ENCODE results near the gene METAP1D. TPM values are rescaled to one million over a fixed set of nuclear protein-coding genes. Genes with fewer than 3 reads are reported as not detected.

METAP1D gene
- total RNA-seq, 1 experiment from 2014 or later, result 20.7 TPM

DNA sequence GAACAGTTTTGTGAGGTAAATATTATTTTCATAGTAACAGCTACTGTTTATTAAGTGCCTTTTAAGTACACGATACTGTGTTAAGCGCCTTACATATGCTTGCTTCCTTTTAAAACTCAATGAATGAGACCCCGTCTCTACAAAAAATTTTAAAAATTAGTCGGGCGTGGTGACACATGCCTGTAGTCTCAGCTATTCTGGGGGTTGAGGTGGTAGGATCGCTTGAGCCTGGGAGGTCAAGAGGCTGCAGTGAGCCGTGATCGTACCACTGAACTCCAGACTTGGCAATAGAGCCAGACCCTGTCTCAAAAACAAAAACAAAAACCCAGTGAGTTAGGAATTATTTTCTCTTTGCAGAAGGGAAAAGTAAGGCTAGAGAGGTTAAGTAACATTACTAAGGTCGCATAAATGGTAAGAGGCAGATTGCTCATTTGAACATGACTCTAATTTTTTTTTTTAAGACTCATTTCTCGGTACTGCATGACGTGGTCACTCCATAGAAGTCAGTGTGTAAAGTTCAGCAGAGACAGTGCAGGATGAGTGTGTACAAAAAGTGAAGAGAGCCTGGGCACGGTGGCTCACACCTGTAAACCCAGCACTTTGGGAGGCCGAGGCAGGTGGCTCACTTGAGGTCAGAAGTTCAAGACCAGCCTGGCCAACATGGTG lies 1.1 kb downstream of the METAP1D start:
- DNase-seq, result peak; percentile 60
- H3K4me3 ChIP-seq (ENCODE audit: low read length), result peak overlapping the region; percentile 93
- H3K9ac ChIP-seq (ENCODE audit: low read length), result peak overlapping the region; percentile 86
- H3K4me2 ChIP-seq (ENCODE audit: low read depth, low read length, poor library complexity, severe bottlenecking), result peak overlapping the region; percentile 84
- no peaks in the 10 kb centered on the region for H3K36me3 ChIP-seq (ENCODE audit: insufficient read depth, low read length)
- peaks cover 30% of the 10 kb centered on the region for H3K4me1 ChIP-seq (ENCODE audit: low read length)
- H3K27ac ChIP-seq (ENCODE audit: low read length), result peak overlapping the region; percentile 79
- no peaks in the 10 kb centered on the region for H3K27me3 ChIP-seq (ENCODE audit: low read length)
- H2AFZ ChIP-seq (ENCODE audit: low read length), result peak overlapping the region; percentile 93; the same call in 1 of the 2 replicates
- H3K9me3 ChIP-seq (ENCODE audit: low read length), result no peaks in the 10 kb centered on the region
- no peaks in the 10 kb centered on the region for H4K20me1 ChIP-seq (ENCODE audit: insufficient read depth, low read depth, low read length)
- no peaks in the 10 kb centered on the region for H3K9me2 ChIP-seq (replicated peaks; ENCODE audit: insufficient read depth, low read length)
- no peaks in the 10 kb centered on the region for H3K79me2 ChIP-seq (ENCODE audit: low read length)

DNA sequence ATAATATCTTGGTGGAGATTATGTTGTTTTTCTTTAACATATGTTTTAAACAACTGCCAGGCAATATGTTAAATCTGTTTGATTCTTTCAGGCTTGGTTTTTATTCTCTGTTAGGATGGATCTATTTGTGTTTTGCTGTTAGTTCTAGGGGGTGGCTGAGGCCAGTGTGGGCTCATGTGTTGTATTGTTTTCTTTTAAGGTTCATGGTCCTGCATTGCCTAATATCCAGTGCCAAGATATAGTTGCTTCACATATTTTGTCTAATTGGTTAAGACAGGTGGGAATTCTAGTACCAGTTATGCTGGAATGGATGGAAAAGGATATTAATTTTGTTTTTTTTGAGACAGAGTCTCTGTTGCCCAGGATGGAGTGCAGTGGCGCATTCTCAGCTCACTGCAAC lies 7.6 kb downstream of the METAP1D start:
- no peaks in the 10 kb centered on the region for H3K79me2 ChIP-seq (ENCODE audit: low read length)
- no peak overlapping the region for H3K27ac ChIP-seq (ENCODE audit: low read length)
- no peaks in the 10 kb centered on the region for H4K20me1 ChIP-seq (ENCODE audit: insufficient read depth, low read depth, low read length)
- no peak for DNase-seq
- H3K9me3 ChIP-seq (ENCODE audit: low read length), result no peaks in the 10 kb centered on the region
- H3K9me2 ChIP-seq (replicated peaks; ENCODE audit: insufficient read depth, low read length), result no peaks in the 10 kb centered on the region
- H3K4me1 ChIP-seq (ENCODE audit: low read length), result peaks cover 6% of the 10 kb centered on the region
- no peaks in the 10 kb centered on the region for H3K36me3 ChIP-seq (ENCODE audit: insufficient read depth, low read length)
- H2AFZ ChIP-seq (ENCODE audit: low read length), result no peak overlapping the region
- no peaks in the 10 kb centered on the region for H3K27me3 ChIP-seq (ENCODE audit: low read length)
- no peak overlapping the region for H3K4me3 ChIP-seq (ENCODE audit: low read length)
- H3K9ac ChIP-seq (ENCODE audit: low read length), result no peak overlapping the region
- H3K4me2 ChIP-seq (ENCODE audit: low read depth, low read length, poor library complexity, severe bottlenecking), result no peak overlapping the region

DNA sequence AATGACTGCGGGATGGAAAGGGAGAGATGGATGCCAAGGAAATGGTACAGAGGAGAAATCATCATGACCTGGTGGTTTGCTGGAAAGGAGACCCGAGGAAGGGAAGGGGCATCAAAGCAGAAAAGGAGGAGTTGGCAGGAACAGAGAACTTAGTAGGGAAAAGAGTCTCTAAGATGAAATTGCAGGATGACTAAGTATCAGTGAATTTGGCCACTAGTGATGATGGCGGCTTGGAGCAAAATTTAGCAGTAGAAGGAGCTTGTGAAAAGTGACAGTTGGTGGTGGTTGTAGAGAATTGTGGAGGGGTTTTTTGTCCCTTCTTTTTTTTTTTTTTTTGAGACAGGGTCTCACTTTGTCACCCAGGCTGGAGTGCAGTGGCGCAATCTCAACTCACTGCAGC lies 10.1 kb downstream of the METAP1D start:
- H3K27ac ChIP-seq (ENCODE audit: low read length), result no peak overlapping the region
- H3K4me2 ChIP-seq (ENCODE audit: low read depth, low read length, poor library complexity, severe bottlenecking), result no peak overlapping the region
- H3K9ac ChIP-seq (ENCODE audit: low read length), result no peak overlapping the region
- no peaks in the 10 kb centered on the region for H3K36me3 ChIP-seq (ENCODE audit: insufficient read depth, low read length)
- DNase-seq, result no peak
- H3K4me3 ChIP-seq (ENCODE audit: low read length), result no peak overlapping the region
- no peaks in the 10 kb centered on the region for H3K27me3 ChIP-seq (ENCODE audit: low read length)
- peak overlapping the region; percentile 58; the same call in 1 of the 2 replicates for H2AFZ ChIP-seq (ENCODE audit: low read length)
- H3K9me3 ChIP-seq (ENCODE audit: low read length), result no peaks in the 10 kb centered on the region
- peaks cover 28% of the 10 kb centered on the region for H3K4me1 ChIP-seq (ENCODE audit: low read length)
- no peaks in the 10 kb centered on the region for H4K20me1 ChIP-seq (ENCODE audit: insufficient read depth, low read depth, low read length)
- no peaks in the 10 kb centered on the region for H3K9me2 ChIP-seq (replicated peaks; ENCODE audit: insufficient read depth, low read length)
- no peaks in the 10 kb centered on the region for H3K79me2 ChIP-seq (ENCODE audit: low read length)

DNA sequence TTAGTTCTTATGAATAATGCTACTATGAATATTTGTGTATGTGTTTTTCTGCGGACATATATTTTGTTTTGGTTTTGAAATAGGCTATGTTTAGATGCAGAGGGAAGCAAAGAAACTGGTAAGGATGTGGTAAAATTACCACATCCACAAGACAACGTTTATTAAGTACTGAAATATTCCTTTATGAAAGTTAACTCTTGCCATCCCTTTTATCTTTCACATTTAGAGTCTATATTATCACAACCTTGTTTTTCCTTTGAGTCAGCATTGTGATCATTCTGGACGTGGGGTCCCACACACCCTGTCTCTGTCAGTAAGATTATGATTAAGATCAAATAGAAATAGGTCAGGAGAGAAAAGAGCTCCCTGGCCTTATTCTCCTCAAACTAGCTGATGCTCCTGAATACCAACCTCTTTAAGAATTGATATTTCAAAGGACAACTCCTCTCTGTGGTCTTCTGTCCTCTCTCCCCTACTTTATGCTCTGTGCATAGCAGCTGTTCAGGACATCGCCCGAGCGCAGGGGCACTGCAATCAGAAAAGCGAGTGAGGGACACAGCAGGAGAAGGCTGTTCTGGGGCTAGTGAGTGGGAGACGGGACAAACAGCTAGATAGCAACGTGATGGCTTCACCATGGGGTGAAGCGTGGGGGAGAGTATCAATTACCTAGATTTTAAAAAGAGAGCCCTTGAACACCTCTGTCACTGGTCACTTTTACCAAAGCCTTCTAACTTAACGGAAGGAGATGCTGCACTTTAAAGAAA lies 12.2 kb downstream of the METAP1D start:
- H3K79me2 ChIP-seq (ENCODE audit: low read length), result no peaks in the 10 kb centered on the region
- peaks cover 28% of the 10 kb centered on the region for H3K4me1 ChIP-seq (ENCODE audit: low read length)
- no peaks in the 10 kb centered on the region for H3K9me2 ChIP-seq (replicated peaks; ENCODE audit: insufficient read depth, low read length)
- peak; percentile 30 for DNase-seq
- H3K27ac ChIP-seq (ENCODE audit: low read length), result peak overlapping the region; percentile 84
- no peaks in the 10 kb centered on the region for H3K36me3 ChIP-seq (ENCODE audit: insufficient read depth, low read length)
- no peaks in the 10 kb centered on the region for H3K9me3 ChIP-seq (ENCODE audit: low read length)
- no peaks in the 10 kb centered on the region for H3K27me3 ChIP-seq (ENCODE audit: low read length)
- 0 out of 2 replicates have a peak overlapping the region, but pooled peaks have one; percentile 8 for H2AFZ ChIP-seq (ENCODE audit: low read length)
- H3K4me3 ChIP-seq (ENCODE audit: low read length), result no peak overlapping the region
- peak overlapping the region; percentile 56 for H3K4me2 ChIP-seq (ENCODE audit: low read depth, low read length, poor library complexity, severe bottlenecking)
- H4K20me1 ChIP-seq (ENCODE audit: insufficient read depth, low read depth, low read length), result no peaks in the 10 kb centered on the region
- no peak overlapping the region for H3K9ac ChIP-seq (ENCODE audit: low read length)

DNA sequence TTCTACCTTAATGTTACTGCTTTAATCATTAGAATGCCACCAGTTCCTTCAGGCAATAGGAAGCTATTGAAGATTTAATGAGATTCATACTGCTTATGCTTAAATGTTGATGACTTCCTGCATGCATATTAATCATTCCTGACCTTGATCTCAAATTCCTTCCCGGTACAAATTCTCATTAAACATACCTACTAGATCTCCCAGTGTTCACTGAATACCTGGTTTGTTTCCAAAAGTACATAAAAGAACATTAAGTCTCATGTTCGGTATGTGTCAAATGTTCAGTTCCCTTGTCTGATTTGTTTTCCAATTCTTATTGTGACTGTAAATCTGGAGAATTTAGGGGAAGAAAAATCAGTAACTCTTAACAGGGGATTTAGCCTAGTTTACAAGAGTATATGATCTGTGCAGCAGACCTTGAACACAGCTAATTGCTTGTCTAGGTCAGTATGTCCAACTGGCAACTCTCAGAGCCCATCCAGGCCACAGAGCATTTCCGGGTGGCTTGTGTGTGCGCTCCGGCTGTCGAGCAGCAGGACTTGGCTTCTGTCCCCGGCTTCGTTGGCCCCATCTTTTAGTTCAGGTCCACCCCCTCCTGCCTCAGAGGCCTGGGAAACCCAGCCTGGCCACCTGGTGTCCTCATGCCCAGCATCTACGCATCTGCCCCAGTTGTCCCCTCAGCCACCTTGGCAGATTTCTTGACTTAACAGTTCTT lies 13.1 kb downstream of the METAP1D start:
- Histone ChIP-seq H3K27ac (ENCODE audit: low read length) (peak overlapping the region; percentile 84), H4K20me1 (ENCODE audit: insufficient read depth, low read depth, low read length) (no peaks in the 10 kb centered on the region), H3K27me3 (ENCODE audit: low read length) (no peaks in the 10 kb centered on the region), H3K9me2 (replicated peaks; ENCODE audit: insufficient read depth, low read length) (no peaks in the 10 kb centered on the region), H3K4me3 (ENCODE audit: low read length) (peak overlapping the region; percentile 9; the same call in 1 of the 2 replicates), H3K9ac (ENCODE audit: low read length) (peak overlapping the region; percentile 55), H3K9me3 (ENCODE audit: low read length) (no peaks in the 10 kb centered on the region), H3K4me2 (ENCODE audit: low read depth, low read length, poor library complexity, severe bottlenecking) (peak overlapping the region; percentile 56), H3K4me1 (ENCODE audit: low read length) (peaks cover 28% of the 10 kb centered on the region), H3K36me3 (ENCODE audit: insufficient read depth, low read length) (no peaks in the 10 kb centered on the region), H3K79me2 (ENCODE audit: low read length) (no peaks in the 10 kb centered on the region), H2AFZ (ENCODE audit: low read length) (peak overlapping the region; percentile 14; the same call in 1 of the 2 replicates)
- DNase-seq, result peak; percentile 46

DNA sequence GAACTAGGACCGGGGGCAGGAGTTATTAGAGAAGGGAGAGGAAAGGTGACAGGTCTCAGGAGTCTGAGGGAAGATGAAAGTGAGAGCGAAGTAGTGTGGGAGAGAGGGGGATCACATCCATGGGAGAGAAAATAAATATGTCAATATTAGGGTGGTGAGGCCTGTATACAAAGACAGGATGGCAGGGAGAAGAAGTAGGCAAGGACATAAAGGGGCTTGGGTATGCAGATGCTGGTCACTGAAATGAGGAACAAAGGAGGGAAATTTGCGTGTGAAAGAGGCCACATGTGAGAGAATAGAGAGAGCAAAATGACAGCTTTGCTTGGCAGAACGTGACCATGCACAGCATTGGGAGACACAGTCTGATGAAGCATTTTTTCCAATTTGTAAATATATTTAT lies 13.6 kb downstream of the METAP1D start:
- H3K79me2 ChIP-seq (ENCODE audit: low read length), result no peaks in the 10 kb centered on the region
- peak overlapping the region; percentile 9; the same call in 1 of the 2 replicates for H3K4me3 ChIP-seq (ENCODE audit: low read length)
- DNase-seq, result peak; percentile 89
- peak overlapping the region; percentile 56 for H3K4me2 ChIP-seq (ENCODE audit: low read depth, low read length, poor library complexity, severe bottlenecking)
- H4K20me1 ChIP-seq (ENCODE audit: insufficient read depth, low read depth, low read length), result no peaks in the 10 kb centered on the region
- H2AFZ ChIP-seq (ENCODE audit: low read length), result peak overlapping the region; percentile 4; the same call in 1 of the 2 replicates
- H3K27ac ChIP-seq (ENCODE audit: low read length), result peak overlapping the region; percentile 84
- H3K9me2 ChIP-seq (replicated peaks; ENCODE audit: insufficient read depth, low read length), result no peaks in the 10 kb centered on the region
- H3K9me3 ChIP-seq (ENCODE audit: low read length), result no peaks in the 10 kb centered on the region
- peak overlapping the region; percentile 55 for H3K9ac ChIP-seq (ENCODE audit: low read length)
- no peaks in the 10 kb centered on the region for H3K36me3 ChIP-seq (ENCODE audit: insufficient read depth, low read length)
- peaks cover 28% of the 10 kb centered on the region for H3K4me1 ChIP-seq (ENCODE audit: low read length)
- H3K27me3 ChIP-seq (ENCODE audit: low read length), result no peaks in the 10 kb centered on the region

DNA sequence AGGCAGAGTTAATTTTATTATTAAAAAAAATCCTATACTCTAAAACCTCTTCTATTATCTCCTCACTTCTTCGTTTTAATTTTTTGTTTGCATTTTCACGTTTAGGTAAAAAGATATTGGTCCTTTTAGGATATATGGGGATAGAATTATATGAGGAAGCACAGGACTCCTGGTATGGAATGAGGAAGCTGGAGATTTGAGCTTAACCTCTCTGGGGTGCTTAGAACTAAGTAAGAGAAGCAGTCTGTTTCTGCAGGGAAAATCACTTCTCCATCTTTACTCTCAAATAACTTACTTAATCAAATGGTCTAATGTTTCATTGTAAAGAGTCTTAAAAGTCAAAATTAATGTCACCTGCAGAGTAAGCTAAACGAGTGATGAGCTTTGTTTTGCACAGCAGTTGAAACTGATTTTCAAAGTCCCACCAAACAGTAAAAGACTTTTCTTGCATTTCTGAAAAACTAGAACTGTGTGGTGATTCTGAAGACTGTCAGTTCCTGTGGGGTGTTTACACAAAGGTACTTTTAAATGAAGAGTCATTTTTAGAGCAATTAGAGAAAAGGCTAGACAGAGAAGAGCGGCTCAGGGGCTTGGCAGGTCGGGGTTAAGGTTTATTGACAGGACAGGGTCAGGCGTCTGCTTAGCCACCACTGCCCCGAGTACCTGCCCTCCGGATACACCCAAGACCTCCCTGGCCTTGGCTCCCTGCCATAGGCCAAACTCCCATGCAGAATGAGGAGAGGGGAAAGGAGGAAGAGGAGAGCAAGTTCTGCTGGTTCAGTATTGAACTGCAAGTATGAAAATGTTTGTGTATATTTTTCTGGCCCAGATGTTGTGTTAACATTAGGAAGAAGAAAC lies 21.6 kb downstream of the METAP1D start:
- H4K20me1 ChIP-seq (ENCODE audit: insufficient read depth, low read depth, low read length), result no peaks in the 10 kb centered on the region
- peaks cover 25% of the 10 kb centered on the region for H3K4me1 ChIP-seq (ENCODE audit: low read length)
- no peaks in the 10 kb centered on the region for H3K27me3 ChIP-seq (ENCODE audit: low read length)
- H3K9ac ChIP-seq (ENCODE audit: low read length), result no peak overlapping the region
- DNase-seq, result no peak
- H3K27ac ChIP-seq (ENCODE audit: low read length), result peak overlapping the region; percentile 67
- H3K4me3 ChIP-seq (ENCODE audit: low read length), result no peak overlapping the region
- no peaks in the 10 kb centered on the region for H3K79me2 ChIP-seq (ENCODE audit: low read length)
- no peak overlapping the region for H3K4me2 ChIP-seq (ENCODE audit: low read depth, low read length, poor library complexity, severe bottlenecking)
- no peaks in the 10 kb centered on the region for H3K36me3 ChIP-seq (ENCODE audit: insufficient read depth, low read length)
- peak overlapping the region; percentile 21; the same call in 1 of the 2 replicates for H2AFZ ChIP-seq (ENCODE audit: low read length)
- no peaks in the 10 kb centered on the region for H3K9me3 ChIP-seq (ENCODE audit: low read length)
- H3K9me2 ChIP-seq (replicated peaks; ENCODE audit: insufficient read depth, low read length), result no peaks in the 10 kb centered on the region

Measured in Karpas-422 (cell line).